WTC11 (cell line): ENCODE measurements around the gene HHIPL2. TPM values are rescaled to one million over a fixed set of nuclear protein-coding genes. Genes with fewer than 3 reads are reported as not detected.

ENCODE experiments used
- ATAC-seq: fragments of 200-7000 bp; cut with Tn5 transposase; 2 replicates; pipeline ENCODE4 v1.10.0; 2021; ENCODE audit warnings: mild to moderate bottlenecking, moderate library complexity
- CTCF ChIA-PET: fragments of 300-600 bp; sonication (Branson Sonifier 250); formaldehyde crosslinking; loops from one replicate; lab custom pipeline; 2021; ENCODE audit warnings: antibody characterized with exemption; lab: Charles Lee
- POLR2A ChIA-PET: fragments of 350-600 bp; sonication (Branson Sonifier 250); formaldehyde crosslinking; loops from one replicate; lab custom pipeline; 2021; ENCODE audit warnings: antibody characterized with exemption; lab: Charles Lee
- DNase-seq: peaks from one replicate; pipeline ENCODE4 v3.0.0; 2021; ENCODE audit warnings: low spot score
- H3K27ac Mint-ChIP-seq: 2 replicates; pipeline ENCODE4 v1.8.0; 2021; ENCODE audit warnings: mixed read lengths
- H3K27me3 Mint-ChIP-seq: 2 replicates; pipeline ENCODE4 v1.8.0; 2021; ENCODE audit warnings: low read depth, mild to moderate bottlenecking, moderate library complexity, mixed read lengths
- H3K36me3 Mint-ChIP-seq: 2 replicates; pipeline ENCODE4 v1.8.0; 2021; ENCODE audit warnings: mixed read lengths
- H3K4me1 Mint-ChIP-seq: 2 replicates; pipeline ENCODE4 v1.8.0; 2022; ENCODE audit warnings: mixed read lengths
- H3K4me3 Mint-ChIP-seq: 2 replicates; pipeline ENCODE4 v1.8.0; 2021; ENCODE audit warnings: mild to moderate bottlenecking, moderate library complexity, mixed read lengths
- H3K9me3 Mint-ChIP-seq: 2 replicates; pipeline ENCODE4 v1.8.0; 2021; ENCODE audit warnings: mixed read lengths
- CREB1 ChIP-seq: sonication (generic); formaldehyde crosslinking; IDR thresholded peaks from 2 replicates; pipeline ENCODE4 v1.8.0; 2023; ENCODE audit warnings: mild to moderate bottlenecking, missing genetic modification reagents
- ESRRA ChIP-seq: sonication (generic); formaldehyde crosslinking; IDR thresholded peaks from 2 replicates; pipeline ENCODE4 v1.8.1; 2022; ENCODE audit warnings: mild to moderate bottlenecking, missing genetic modification reagents, borderline replicate concordance
- ETV6 ChIP-seq: sonication (generic); formaldehyde crosslinking; IDR thresholded peaks from 2 replicates; pipeline ENCODE4 v1.8.1; 2022; ENCODE audit warnings: mild to moderate bottlenecking, missing genetic modification reagents
- NFE2L1 ChIP-seq: sonication (generic); formaldehyde crosslinking; IDR thresholded peaks from 2 replicates; pipeline ENCODE4 v1.8.1; 2023; ENCODE audit warnings: missing genetic modification reagents
- SOX15 ChIP-seq: fragments of 250-450 bp; sonication (Bioruptor Pico); IDR thresholded peaks from 2 replicates; pipeline ENCODE4 v1.9.0; 2021; ENCODE audit warnings: mild to moderate bottlenecking
- SP1 ChIP-seq: sonication (generic); formaldehyde crosslinking; conservative IDR thresholded peaks from 2 replicates; pipeline ENCODE4 v1.8.1; 2022; ENCODE audit warnings: missing genetic modification reagents
- ZNF396 ChIP-seq: fragments of 250-450 bp; sonication (Bioruptor Pico); IDR thresholded peaks from 2 replicates; pipeline ENCODE4 v1.8.0; 2021; ENCODE audit warnings: mild to moderate bottlenecking, moderate library complexity, borderline replicate concordance
- total RNA-seq: library from RNA; stranded (reverse); gene quantifications from 3 replicates; pipeline ENCODE4 v1.2.3, GENCODE V29; 2021
- TF ChIP-seq, protein P1 (sequence below): sonication (generic); formaldehyde crosslinking; IDR thresholded peaks from 2 replicates; pipeline ENCODE4 v1.8.1; 2023; ENCODE audit warnings: mild to moderate bottlenecking, missing genetic modification reagents, moderate library complexity
- TF ChIP-seq, protein P2 (sequence below): fragments of 250-450 bp; sonication (Bioruptor Pico); conservative IDR thresholded peaks from 2 replicates; pipeline ENCODE4 v1.9.0; 2021; ENCODE audit warnings: mild to moderate bottlenecking
- TF ChIP-seq, protein P3 (sequence below): sonication (generic); formaldehyde crosslinking; IDR thresholded peaks from 2 replicates; pipeline ENCODE4 v1.8.0; 2022; ENCODE audit warnings: mild to moderate bottlenecking, missing genetic modification reagents
- TF ChIP-seq, protein P4 (sequence below): fragments of 250-450 bp; sonication (Bioruptor Pico); IDR thresholded peaks from 2 replicates; pipeline ENCODE4 v1.9.0; 2021; ENCODE audit warnings: mild to moderate bottlenecking, borderline replicate concordance
- TF ChIP-seq, protein P5 (sequence below): sonication (generic); formaldehyde crosslinking; IDR thresholded peaks from 2 replicates; pipeline ENCODE4 v1.8.1; 2022; ENCODE audit warnings: low read depth, mild to moderate bottlenecking, moderate library complexity, missing genetic modification reagents, borderline replicate concordance
- TF ChIP-seq, protein P6 (sequence below): sonication (generic); formaldehyde crosslinking; IDR thresholded peaks from 2 replicates; pipeline ENCODE4 v1.8.1; 2023; ENCODE audit warnings: mild to moderate bottlenecking, missing genetic modification reagents, moderate library complexity
- TF ChIP-seq, protein P7 (sequence below): sonication (generic); formaldehyde crosslinking; IDR thresholded peaks from 2 replicates; pipeline ENCODE4 v1.8.1; 2022; ENCODE audit warnings: low read depth, missing genetic modification reagents, borderline replicate concordance
- TF ChIP-seq, protein P8 (sequence below): sonication (generic); formaldehyde crosslinking; IDR thresholded peaks from 2 replicates; pipeline ENCODE4 v1.8.1; 2023; ENCODE audit warnings: mild to moderate bottlenecking, missing genetic modification reagents
- TF ChIP-seq, protein P9 (sequence below): fragments of 250-450 bp; sonication (Bioruptor Pico); IDR thresholded peaks from 2 replicates; pipeline ENCODE4 v1.9.0; 2021; ENCODE audit warnings: moderate library complexity, mild to moderate bottlenecking, inconsistent platforms, borderline replicate concordance

The HHIPL2 gene
- total RNA-seq, 1 experiment from 2014 or later: 0.11 TPM

DNA sequence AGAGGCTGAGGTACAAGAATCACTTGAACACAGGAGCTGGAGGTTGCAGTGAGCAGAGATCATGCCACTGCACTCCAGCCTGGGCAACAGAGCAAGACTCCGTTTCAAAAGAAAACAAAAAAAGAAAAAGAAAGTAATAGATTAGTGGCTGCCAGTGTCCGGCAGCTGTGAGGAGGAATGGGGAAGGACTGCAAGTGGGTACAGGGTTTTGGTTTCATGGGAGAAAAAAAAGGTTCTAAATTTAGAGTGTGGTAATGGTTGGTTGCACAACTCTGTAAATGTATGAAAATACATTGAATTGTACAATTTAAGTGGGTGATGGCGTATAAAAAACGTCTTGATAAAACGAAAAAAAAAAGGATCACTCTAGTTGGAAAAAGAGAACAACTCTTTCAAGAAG is 35.2 kb upstream of the HHIPL2 start:
- Mint-ChIP-seq H3K27me3 (no peaks in the 10 kb centered on the region), H3K36me3 (peaks cover 45% of the 10 kb centered on the region), H3K9me3 (no peaks in the 10 kb centered on the region), H3K4me1 (no peaks in the 10 kb centered on the region), H3K27ac (no peak overlapping the region), H3K4me3 (no peak overlapping the region)
- ChIA-PET POLR2A (no interaction called here), CTCF (no interaction called here)
- no peak for ATAC-seq
- DNase-seq: no peak
- TF ChIP-seq, protein P1, sequence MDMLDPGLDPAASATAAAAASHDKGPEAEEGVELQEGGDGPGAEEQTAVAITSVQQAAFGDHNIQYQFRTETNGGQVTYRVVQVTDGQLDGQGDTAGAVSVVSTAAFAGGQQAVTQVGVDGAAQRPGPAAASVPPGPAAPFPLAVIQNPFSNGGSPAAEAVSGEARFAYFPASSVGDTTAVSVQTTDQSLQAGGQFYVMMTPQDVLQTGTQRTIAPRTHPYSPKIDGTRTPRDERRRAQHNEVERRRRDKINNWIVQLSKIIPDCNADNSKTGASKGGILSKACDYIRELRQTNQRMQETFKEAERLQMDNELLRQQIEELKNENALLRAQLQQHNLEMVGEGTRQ (CRISPR knock-in tag): no peak

DNA sequence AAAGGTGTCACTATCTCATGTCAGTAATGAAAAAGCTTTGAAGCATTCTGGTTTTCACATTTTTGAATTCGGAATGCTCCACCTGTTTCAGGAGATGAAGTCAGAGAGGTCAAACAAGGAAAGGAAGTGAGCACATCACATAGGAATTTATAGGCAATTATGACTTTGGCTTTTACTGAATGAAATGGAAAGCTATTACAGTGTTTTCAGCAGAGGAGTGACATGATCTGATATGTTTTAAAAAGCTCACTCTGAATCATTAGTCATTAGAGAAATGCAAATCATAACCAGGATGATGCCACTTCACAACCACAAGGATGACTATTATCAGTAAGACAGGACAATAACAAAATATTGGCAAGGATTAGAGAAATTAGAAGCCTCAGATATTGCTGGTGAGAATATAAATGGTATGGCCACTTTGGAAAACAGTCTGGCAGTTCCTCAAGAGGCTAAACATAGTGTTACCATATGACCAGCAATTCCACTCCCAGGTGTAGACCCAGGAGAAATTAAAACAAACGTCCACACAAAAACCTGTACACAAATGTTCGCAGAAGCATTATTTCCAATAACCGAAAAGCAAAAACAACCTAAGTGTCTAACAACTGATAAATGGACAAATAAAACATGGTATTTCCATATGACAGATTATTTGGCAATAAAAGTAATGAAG is 34.3 kb upstream of the HHIPL2 start:
- ATAC-seq (no peak), DNase-seq (no peak)
- TF ChIP-seq, protein P2, sequence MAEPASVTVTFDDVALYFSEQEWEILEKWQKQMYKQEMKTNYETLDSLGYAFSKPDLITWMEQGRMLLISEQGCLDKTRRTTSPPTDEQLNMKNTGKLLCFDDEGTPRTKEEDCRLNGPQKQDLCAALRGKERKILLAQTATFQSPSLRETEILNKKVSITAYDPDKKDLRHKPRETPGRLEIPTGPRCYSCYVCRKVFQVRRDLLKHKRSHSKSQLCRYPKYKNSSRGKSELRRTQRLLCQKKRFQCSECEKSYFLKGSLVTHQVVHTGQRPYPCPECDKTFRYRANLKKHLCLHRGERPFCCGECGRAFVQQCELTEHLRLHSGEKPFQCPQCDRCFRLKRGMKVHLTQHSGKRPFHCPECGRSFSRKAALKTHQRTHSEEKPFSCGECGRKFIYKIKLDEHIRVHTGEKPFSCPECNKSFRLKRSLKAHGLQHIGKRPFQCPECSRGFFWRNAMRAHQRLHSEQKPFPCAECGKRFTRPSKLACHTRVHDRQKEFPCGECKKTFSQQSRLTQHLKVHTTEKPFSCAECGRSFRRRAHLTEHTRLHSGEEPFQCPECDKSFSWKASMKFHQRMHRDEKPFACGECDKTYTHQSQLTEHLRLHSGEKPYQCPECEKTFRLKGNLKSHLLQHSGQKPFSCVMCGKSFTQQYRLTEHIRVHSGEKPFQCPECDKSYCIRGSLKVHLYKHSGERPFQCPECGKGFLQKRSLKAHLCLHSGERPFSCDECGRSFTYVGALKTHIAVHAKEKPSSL (CRISPR knock-in tag): no peak
- TF ChIP-seq, protein P3, sequence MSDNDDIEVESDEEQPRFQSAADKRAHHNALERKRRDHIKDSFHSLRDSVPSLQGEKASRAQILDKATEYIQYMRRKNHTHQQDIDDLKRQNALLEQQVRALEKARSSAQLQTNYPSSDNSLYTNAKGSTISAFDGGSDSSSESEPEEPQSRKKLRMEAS (CRISPR knock-in tag): no peak
- TF ChIP-seq CREB1 (CRISPR knock-in tag): no peak
- no peak for TF ChIP-seq SP1 (CRISPR knock-in tag)
- TF ChIP-seq, protein P4, sequence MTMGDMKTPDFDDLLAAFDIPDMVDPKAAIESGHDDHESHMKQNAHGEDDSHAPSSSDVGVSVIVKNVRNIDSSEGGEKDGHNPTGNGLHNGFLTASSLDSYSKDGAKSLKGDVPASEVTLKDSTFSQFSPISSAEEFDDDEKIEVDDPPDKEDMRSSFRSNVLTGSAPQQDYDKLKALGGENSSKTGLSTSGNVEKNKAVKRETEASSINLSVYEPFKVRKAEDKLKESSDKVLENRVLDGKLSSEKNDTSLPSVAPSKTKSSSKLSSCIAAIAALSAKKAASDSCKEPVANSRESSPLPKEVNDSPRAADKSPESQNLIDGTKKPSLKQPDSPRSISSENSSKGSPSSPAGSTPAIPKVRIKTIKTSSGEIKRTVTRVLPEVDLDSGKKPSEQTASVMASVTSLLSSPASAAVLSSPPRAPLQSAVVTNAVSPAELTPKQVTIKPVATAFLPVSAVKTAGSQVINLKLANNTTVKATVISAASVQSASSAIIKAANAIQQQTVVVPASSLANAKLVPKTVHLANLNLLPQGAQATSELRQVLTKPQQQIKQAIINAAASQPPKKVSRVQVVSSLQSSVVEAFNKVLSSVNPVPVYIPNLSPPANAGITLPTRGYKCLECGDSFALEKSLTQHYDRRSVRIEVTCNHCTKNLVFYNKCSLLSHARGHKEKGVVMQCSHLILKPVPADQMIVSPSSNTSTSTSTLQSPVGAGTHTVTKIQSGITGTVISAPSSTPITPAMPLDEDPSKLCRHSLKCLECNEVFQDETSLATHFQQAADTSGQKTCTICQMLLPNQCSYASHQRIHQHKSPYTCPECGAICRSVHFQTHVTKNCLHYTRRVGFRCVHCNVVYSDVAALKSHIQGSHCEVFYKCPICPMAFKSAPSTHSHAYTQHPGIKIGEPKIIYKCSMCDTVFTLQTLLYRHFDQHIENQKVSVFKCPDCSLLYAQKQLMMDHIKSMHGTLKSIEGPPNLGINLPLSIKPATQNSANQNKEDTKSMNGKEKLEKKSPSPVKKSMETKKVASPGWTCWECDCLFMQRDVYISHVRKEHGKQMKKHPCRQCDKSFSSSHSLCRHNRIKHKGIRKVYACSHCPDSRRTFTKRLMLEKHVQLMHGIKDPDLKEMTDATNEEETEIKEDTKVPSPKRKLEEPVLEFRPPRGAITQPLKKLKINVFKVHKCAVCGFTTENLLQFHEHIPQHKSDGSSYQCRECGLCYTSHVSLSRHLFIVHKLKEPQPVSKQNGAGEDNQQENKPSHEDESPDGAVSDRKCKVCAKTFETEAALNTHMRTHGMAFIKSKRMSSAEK: no peak
- TF ChIP-seq, protein P5, sequence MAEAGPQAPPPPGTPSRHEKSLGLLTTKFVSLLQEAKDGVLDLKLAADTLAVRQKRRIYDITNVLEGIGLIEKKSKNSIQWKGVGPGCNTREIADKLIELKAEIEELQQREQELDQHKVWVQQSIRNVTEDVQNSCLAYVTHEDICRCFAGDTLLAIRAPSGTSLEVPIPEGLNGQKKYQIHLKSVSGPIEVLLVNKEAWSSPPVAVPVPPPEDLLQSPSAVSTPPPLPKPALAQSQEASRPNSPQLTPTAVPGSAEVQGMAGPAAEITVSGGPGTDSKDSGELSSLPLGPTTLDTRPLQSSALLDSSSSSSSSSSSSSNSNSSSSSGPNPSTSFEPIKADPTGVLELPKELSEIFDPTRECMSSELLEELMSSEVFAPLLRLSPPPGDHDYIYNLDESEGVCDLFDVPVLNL (CRISPR knock-in tag): no peak
- TF ChIP-seq, protein P6, sequence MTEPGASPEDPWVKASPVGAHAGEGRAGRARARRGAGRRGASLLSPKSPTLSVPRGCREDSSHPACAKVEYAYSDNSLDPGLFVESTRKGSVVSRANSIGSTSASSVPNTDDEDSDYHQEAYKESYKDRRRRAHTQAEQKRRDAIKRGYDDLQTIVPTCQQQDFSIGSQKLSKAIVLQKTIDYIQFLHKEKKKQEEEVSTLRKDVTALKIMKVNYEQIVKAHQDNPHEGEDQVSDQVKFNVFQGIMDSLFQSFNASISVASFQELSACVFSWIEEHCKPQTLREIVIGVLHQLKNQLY (CRISPR knock-in tag): no peak
- TF ChIP-seq, protein P7, sequence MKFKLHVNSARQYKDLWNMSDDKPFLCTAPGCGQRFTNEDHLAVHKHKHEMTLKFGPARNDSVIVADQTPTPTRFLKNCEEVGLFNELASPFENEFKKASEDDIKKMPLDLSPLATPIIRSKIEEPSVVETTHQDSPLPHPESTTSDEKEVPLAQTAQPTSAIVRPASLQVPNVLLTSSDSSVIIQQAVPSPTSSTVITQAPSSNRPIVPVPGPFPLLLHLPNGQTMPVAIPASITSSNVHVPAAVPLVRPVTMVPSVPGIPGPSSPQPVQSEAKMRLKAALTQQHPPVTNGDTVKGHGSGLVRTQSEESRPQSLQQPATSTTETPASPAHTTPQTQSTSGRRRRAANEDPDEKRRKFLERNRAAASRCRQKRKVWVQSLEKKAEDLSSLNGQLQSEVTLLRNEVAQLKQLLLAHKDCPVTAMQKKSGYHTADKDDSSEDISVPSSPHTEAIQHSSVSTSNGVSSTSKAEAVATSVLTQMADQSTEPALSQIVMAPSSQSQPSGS (CRISPR knock-in tag): no peak
- TF ChIP-seq, protein P8, sequence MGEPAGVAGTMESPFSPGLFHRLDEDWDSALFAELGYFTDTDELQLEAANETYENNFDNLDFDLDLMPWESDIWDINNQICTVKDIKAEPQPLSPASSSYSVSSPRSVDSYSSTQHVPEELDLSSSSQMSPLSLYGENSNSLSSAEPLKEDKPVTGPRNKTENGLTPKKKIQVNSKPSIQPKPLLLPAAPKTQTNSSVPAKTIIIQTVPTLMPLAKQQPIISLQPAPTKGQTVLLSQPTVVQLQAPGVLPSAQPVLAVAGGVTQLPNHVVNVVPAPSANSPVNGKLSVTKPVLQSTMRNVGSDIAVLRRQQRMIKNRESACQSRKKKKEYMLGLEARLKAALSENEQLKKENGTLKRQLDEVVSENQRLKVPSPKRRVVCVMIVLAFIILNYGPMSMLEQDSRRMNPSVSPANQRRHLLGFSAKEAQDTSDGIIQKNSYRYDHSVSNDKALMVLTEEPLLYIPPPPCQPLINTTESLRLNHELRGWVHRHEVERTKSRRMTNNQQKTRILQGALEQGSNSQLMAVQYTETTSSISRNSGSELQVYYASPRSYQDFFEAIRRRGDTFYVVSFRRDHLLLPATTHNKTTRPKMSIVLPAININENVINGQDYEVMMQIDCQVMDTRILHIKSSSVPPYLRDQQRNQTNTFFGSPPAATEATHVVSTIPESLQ (CRISPR knock-in tag): no peak
- TF ChIP-seq ETV6 (CRISPR knock-in tag): no peak
- TF ChIP-seq ZNF396: no peak
- no peak for TF ChIP-seq NFE2L1
- TF ChIP-seq ESRRA (CRISPR knock-in tag): no peak
- TF ChIP-seq, protein P9, sequence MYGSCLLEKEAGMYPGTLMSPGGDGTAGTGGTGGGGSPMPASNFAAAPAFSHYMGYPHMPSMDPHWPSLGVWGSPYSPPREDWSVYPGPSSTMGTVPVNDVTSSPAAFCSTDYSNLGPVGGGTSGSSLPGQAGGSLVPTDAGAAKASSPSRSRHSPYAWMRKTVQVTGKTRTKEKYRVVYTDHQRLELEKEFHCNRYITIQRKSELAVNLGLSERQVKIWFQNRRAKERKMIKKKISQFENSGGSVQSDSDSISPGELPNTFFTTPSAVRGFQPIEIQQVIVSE (CRISPR knock-in tag): no peak
- TF ChIP-seq SOX15: no peak
- H3K9me3 Mint-ChIP-seq: no peaks in the 10 kb centered on the region
- peaks cover 42% of the 10 kb centered on the region for H3K36me3 Mint-ChIP-seq
- no peaks in the 10 kb centered on the region for H3K27me3 Mint-ChIP-seq
- ChIA-PET POLR2A (no interaction called here), CTCF (no interaction called here)
- no peak overlapping the region; the same call in 1 of the 2 replicates for H3K27ac Mint-ChIP-seq
- H3K4me1 Mint-ChIP-seq: no peaks in the 10 kb centered on the region
- no peak overlapping the region for H3K4me3 Mint-ChIP-seq
